ENCODE measurements around the gene NUDT17. TPM values are rescaled to one million over a fixed set of nuclear protein-coding genes. Genes with fewer than 3 reads are reported as not detected.

NUDT17 gene
- total RNA-seq, 1 donor from 2014 or later, result 2.5 TPM

DNA sequence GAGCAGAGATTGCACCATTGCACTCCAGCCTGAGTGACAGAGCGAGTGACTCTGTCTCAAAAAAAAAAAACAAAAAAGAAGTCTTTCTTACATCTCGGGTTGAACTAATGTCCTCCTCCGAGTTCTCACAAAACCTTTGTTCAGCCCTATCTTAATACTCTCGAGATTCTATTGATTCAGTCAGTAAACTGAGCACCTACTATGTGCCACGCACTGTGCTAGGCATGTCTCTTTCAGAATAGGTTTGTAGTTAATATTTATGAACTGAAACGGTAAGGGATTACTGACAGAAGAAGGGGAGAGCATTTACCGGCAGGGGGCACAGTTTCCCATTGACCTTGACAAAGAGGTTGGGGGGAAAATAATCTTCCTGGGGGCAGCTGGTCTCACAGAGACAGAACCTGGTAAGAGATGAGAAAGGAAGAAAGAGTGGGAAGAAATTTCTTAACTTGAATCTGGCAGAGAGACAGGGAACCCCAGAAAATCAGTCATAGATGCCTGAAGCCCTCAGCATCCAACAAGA, 10.1 kb downstream of the NUDT17 start:
- intact Hi-C loops (cut with DNase I), result no loop called here

DNA sequence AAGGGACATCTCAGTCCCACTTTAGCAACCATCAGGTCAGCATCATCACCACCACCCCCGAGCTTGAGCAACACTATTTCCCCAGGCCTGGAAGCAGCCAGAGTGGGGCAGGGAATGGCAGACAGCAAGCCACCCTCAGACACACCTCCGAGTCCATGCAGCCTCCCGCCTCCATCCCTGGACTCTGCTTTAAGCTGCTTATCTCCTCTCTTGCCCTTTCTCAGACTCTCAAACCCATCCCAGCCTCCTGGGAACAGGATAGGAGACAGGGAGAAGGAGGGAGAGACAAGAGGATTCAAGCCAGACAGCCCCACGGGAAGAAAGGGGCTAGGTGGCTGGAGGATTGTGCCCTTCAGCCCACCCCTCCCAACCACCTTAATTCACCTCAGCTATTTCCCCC, 11.7 kb downstream of the NUDT17 start:
- Histone ChIP-seq H3K9me3 (no peaks in the 10 kb centered on the region), H3K4me3 (no peak overlapping the region), H3K27ac (no peak overlapping the region), H3K27me3 (ENCODE audit: low read depth) (no peaks in the 10 kb centered on the region), H3K36me3 (peaks cover 49% of the 10 kb centered on the region), H3K4me1 (peaks cover 20% of the 10 kb centered on the region)
- intact Hi-C loops (cut with DNase I), result no loop called here
- TF ChIP-seq, protein P1, sequence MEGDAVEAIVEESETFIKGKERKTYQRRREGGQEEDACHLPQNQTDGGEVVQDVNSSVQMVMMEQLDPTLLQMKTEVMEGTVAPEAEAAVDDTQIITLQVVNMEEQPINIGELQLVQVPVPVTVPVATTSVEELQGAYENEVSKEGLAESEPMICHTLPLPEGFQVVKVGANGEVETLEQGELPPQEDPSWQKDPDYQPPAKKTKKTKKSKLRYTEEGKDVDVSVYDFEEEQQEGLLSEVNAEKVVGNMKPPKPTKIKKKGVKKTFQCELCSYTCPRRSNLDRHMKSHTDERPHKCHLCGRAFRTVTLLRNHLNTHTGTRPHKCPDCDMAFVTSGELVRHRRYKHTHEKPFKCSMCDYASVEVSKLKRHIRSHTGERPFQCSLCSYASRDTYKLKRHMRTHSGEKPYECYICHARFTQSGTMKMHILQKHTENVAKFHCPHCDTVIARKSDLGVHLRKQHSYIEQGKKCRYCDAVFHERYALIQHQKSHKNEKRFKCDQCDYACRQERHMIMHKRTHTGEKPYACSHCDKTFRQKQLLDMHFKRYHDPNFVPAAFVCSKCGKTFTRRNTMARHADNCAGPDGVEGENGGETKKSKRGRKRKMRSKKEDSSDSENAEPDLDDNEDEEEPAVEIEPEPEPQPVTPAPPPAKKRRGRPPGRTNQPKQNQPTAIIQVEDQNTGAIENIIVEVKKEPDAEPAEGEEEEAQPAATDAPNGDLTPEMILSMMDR (IDR thresholded peaks at IDR 0.05), result no peak
- no peak for DNase-seq
- no peak for ATAC-seq

More for the DNA sequence above, 10.1 kb downstream of the NUDT17 start:
- TF ChIP-seq, protein P1 (IDR thresholded peaks at IDR 0.05), result no peak
- H3K4me1 ChIP-seq, result peaks cover 20% of the 10 kb centered on the region
- no peaks in the 10 kb centered on the region for H3K27me3 ChIP-seq (ENCODE audit: low read depth)
- ATAC-seq (no peak), DNase-seq (no peak)
- no peaks in the 10 kb centered on the region for H3K9me3 ChIP-seq
- peaks cover 66% of the 10 kb centered on the region for H3K36me3 ChIP-seq
- H3K27ac ChIP-seq, result no peak overlapping the region
- H3K4me3 ChIP-seq, result no peak overlapping the region

DNA sequence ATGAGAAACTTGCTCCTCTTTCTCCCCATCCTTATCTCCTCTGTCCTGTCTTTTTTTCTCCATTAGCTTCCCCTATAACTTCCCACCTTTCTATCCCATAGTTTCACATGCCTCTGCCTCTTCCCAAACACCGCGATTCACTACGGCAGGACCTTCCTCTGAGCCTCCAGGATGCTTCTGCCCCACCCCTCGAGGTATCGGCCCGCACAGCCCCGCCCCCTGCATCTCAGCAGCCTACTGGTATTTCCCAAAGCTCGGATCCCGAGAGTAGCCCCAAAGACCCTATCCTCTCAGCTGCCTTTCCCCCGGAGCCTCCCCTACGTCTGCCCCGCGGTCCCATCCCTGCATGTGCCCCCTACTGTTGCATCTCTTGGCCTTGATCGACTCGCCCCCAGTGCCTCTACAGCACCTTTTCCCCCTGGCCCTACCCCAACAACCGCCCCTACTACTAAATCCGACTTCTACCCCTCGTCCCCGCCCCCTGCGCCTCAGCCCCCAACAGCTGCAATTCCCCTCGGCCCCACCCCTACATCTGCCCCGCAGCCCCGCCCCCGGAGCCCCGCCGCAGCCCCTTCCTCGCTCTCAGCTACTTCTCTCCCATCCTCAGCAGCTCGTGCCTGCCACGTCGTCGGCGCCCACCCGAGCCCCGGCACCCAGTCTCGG, 12.9 kb downstream of the NUDT17 start:
- Histone ChIP-seq H3K27me3 (ENCODE audit: low read depth) (no peaks in the 10 kb centered on the region), H3K36me3 (peaks cover 37% of the 10 kb centered on the region), H3K4me1 (peaks cover 20% of the 10 kb centered on the region), H3K9me3 (no peaks in the 10 kb centered on the region), H3K4me3 (peak overlapping the region; percentile 77), H3K27ac (peak overlapping the region; percentile 87)
- DNase-seq, result peak; percentile 73
- ATAC-seq, result peak; percentile 43 to 63
- intact Hi-C loops (cut with DNase I), result no loop called here
- TF ChIP-seq, protein P1 (IDR thresholded peaks at IDR 0.05), result no peak

DNA sequence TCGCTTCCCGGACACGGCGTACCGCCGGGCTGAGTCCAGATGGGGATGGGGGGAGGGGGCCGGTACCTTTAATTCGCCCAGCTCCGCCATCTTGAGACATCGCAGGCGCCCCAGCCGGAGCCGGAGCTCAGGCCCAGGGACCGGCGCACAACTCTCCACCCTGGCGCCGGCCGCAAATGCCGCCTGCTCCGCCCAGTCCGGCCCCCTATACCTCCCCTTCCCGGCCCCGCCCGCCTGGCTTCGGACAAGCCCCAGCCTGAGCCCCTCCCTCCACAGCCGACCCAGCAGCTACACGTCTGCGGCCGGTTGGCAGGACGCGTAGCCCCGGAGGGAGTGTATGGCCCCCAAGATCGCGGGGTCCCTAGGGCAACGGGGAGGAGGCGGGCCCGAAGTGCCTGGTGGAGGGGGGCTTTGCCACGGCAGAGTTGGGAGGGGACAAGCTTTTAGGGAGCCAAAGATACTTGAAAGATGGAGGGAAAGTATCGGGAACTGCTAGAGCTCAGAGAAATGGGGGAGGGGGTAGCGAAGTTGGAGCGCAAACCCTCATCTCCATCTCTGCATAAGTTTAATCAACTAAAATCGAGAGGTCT, 13.6 kb downstream of the NUDT17 start, which contains the start of gene PIAS3:
Gene PIAS3, minus strand, starts transcription at position 181 of the 590 bp plus-strand sequence. Its CDS starts 91 bp downstream, at position 90.
- no peaks in the 10 kb centered on the region for H3K9me3 ChIP-seq
- DNase-seq (peak; percentile 97), ATAC-seq (peak; percentile 98)
- H3K27ac ChIP-seq, result peak within 1 kb of the TSS; percentile 87
- peaks cover 20% of the 10 kb centered on the region for H3K4me1 ChIP-seq
- H3K4me3 ChIP-seq, result peak within 1 kb of the TSS; percentile 77
- TF ChIP-seq, protein P1 (IDR thresholded peaks at IDR 0.05), result no peak
- intact Hi-C loops (cut with DNase I), result no loop called here
- no peaks in the 10 kb centered on the region for H3K27me3 ChIP-seq (ENCODE audit: low read depth)
- H3K36me3 ChIP-seq, result peaks cover 31% of the 10 kb centered on the region

DNA sequence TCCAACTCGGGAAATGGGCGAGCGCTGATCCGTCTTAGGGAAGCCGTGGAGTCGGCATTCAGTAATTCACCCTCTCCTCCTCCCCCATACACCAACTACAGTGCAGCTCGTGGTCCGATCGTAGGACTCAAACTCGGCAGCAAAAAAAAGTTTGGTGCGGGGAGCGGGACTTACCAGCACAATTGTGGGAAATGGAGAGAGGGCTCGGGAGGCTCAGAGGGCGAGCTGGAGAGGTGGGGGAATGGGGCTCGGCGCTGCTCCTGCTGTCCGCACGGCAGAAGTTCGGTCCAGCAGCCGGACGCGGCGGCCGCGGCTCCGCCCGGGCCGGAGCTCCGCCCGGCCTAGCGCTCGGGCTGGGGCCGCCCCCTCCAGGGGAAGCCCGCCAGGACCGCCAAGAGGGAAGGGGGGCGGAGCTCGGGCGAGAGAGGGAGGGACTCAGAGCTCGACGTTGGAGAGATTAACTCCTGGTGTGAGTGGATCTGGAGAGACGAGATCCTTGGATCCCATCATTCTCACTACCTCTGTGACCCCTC, 14.1 kb downstream of the NUDT17 start:
- Histone ChIP-seq H3K27me3 (ENCODE audit: low read depth) (no peaks in the 10 kb centered on the region), H3K27ac (peak overlapping the region; percentile 87), H3K9me3 (no peaks in the 10 kb centered on the region), H3K4me1 (peaks cover 20% of the 10 kb centered on the region), H3K36me3 (peaks cover 25% of the 10 kb centered on the region), H3K4me3 (peak overlapping the region; percentile 77)
- TF ChIP-seq, protein P1 (IDR thresholded peaks at IDR 0.05), result peak; percentile 22
- intact Hi-C loops (cut with DNase I), result no loop called here
- DNase-seq (peak; percentile 93), ATAC-seq (peak; percentile 94 to 95)
